Large intestine (tissue), 3 donors: ENCODE data around the gene RBMS1. TPM values are rescaled to one million over a fixed set of nuclear protein-coding genes. Genes with fewer than 3 reads are reported as not detected.
"Not testable (repeated sequence)": the region's sequence is repeated elsewhere in the genome, so short reads cannot be mapped to it uniquely, and the experiment has no call there.

Experiments
- DNase-seq, 2 donors: peaks; one replicate each; pipeline versions ENCODE4 v3.0.0 to v3.0.0-alpha.2; 2013
- H3K27ac ChIP-seq: one replicate; pipeline ENCODE4 v1.5.1; 2013; ENCODE audit warnings: low read length
- H3K27me3 ChIP-seq: 2 replicates; pipeline ENCODE4 v1.6.1; 2013; ENCODE audit warnings: low read length; ENCODE audit not compliant: control insufficient read depth, insufficient read depth
- H3K36me3 ChIP-seq: 2 replicates; pipeline ENCODE4 v1.6.1; 2013; ENCODE audit warnings: low read length; ENCODE audit not compliant: control insufficient read depth, insufficient read depth
- H3K4me1 ChIP-seq: one replicate; pipeline ENCODE4 v1.6.1; 2013; ENCODE audit warnings: low read length; ENCODE audit not compliant: control insufficient read depth, insufficient read depth
- H3K4me3 ChIP-seq: one replicate; pipeline ENCODE4 v1.5.1; 2013; ENCODE audit warnings: low read length
- H3K9me3 ChIP-seq: one replicate; pipeline ENCODE4 v1.6.1; 2013; ENCODE audit warnings: mild to moderate bottlenecking, low read depth, low read length, moderate library complexity; ENCODE audit not compliant: control insufficient read depth
- WGBS: methylation state at CpG from one replicate; pipeline ENCODE4 v1.1.5; 2013; ENCODE audit warnings: low lambda C conversion rate; ENCODE audit not compliant: insufficient coverage; 5-methylcytosine and 5-hydroxymethylcytosine counted together
- polyA plus RNA-seq: library from polyadenylated mRNA; unstranded; fragments of 120-200 nt; gene quantifications from one replicate; pipeline ENCODE4 v1.2.1, GENCODE V29; 2013

RBMS1 gene
- polyA plus RNA-seq, 1 donor, result 46.6 TPM

DNA sequence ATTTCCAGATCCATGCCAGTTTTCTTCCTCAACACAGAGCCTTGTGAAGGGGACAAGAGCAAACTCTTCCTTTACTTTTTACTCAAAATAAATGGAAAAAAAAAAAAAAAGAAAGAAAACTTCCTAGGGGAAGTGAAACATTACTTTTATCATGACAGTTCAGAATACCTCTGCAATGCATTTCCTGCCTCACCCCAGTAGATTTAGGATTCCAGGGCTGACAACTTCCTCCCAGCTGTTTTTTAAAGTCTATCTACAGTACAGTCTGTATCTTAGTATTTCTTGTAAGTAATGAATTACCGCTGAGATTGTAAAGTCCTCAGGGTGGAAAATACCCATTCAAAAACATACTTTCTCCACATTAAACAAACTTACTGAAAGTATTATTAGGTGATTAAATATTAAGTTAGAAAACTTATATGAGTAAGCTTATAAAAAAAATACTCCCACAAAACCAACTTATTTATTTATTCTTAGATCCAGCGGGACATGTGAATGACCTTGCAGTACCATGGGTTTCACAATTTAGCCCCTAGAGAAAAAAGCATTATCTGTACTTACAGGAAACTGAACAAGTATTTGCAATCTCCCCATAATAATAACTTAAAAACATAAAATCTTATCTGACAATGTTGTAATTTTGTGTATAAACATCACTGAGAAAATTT is 117.7 kb downstream of the RBMS1 start:
- Histone ChIP-seq H3K9me3 (no peaks in the 10 kb centered on the region), H3K27ac (no peak overlapping the region), H3K4me3 (no peak overlapping the region), H3K27me3 (no peaks in the 10 kb centered on the region), H3K4me1 (no peaks in the 10 kb centered on the region), H3K36me3 (no peaks in the 10 kb centered on the region)
- DNase-seq, result no peak
- 67% methylated on average over 1 of the region's 2 CpGs for WGBS

DNA sequence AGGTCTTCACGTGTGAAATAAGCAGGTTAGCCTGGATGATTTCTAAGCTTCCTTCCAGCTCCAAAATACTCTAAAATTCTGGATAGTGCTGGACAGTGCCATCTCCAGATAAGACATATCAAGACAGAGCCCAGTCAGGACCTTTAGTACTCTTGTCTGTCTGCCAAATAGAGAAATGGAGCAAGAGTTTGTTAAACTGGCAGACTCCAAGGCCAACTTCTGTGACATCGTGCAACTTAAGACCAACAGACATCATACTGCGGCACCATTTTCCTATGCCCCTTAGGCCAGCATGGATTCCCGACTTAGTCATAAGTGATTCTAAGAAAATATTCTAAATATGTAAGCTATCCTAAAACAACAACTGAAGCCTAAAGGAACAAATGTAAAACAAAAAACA is 118.6 kb downstream of the RBMS1 start:
- Histone ChIP-seq H3K27me3 (no peaks in the 10 kb centered on the region), H3K4me3 (no peak overlapping the region), H3K27ac (no peak overlapping the region), H3K36me3 (no peaks in the 10 kb centered on the region), H3K9me3 (no peaks in the 10 kb centered on the region), H3K4me1 (no peaks in the 10 kb centered on the region)
- no peak for DNase-seq
- no CpG with 5 or more reads among the region's 4 CpGs for WGBS

DNA sequence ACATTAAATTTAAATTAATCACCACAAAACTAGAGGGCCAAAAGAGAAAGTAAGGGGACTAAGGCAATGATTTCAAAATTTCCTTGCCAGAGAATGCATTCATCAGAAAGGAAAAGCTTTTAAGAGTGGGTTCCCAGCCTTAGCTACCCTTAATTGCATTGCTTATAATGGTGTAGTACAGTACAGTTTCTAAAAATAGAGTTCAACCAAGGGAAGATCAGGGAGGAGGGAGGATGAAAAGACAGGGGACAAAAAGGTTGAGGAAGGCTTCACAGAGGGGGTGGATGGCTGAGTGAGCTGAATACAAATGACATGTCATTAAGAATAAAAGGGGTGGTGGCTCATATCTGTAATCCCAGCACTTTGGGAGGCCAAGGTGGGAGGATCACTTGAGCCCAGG is 119.9 kb downstream of the RBMS1 start:
- H3K27ac ChIP-seq, result no peak overlapping the region
- no peaks in the 10 kb centered on the region for H3K36me3 ChIP-seq
- no peaks in the 10 kb centered on the region for H3K4me1 ChIP-seq
- no peak overlapping the region for H3K4me3 ChIP-seq
- no peak for DNase-seq
- H3K27me3 ChIP-seq, result no peaks in the 10 kb centered on the region
- no peaks in the 10 kb centered on the region for H3K9me3 ChIP-seq

DNA sequence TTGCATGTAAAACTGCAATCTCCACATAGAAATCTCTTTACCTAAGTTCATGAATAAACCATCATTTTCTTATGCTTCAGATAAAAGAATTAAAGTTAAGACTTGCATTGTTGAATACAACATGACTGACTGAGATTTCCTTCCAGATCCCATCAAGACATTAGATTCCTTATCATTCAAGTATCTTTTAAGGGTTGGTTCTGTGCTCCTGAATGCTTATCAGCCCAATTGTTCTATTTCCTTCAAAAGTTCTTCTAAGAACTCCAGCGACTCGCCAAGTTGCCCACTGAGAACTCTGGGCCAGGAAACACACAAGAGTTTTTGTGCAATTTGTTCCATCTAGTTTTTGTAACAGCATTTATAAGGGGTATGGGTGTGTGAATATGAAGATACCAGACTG is 120.3 kb downstream of the RBMS1 start:
- Histone ChIP-seq H3K9me3 (no peaks in the 10 kb centered on the region), H3K4me1 (no peaks in the 10 kb centered on the region), H3K27me3 (no peaks in the 10 kb centered on the region), H3K4me3 (no peak overlapping the region), H3K36me3 (no peaks in the 10 kb centered on the region), H3K27ac (no peak overlapping the region)
- no CpG with 5 or more reads among the region's 2 CpGs for WGBS
- DNase-seq, result no peak

GRCh38 chr2:160372585-160372984 is 121.0 kb downstream of the RBMS1 start:
- no peaks in the 10 kb centered on the region for H3K4me1 ChIP-seq
- no peak overlapping the region for H3K27ac ChIP-seq

DNA sequence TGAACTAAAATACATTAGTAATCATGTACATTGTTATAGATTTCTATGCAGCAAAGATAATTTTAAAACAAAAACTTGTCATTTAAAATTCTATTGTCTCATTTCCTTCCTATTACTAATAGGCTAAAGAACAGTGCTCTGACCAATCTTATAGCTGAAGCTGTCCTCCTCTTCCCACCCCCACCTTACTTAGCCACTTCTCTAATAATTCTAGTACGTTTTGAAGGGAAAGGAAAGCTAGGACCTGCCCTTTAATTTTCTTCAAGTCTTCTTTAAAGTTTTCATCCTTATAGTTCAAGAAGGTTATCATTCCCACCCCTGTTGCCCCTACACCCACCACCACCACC is 121.6 kb downstream of the RBMS1 start:
- Histone ChIP-seq H3K4me3 (no peak overlapping the region), H3K27me3 (no peaks in the 10 kb centered on the region), H3K9me3 (no peaks in the 10 kb centered on the region), H3K27ac (no peak overlapping the region), H3K4me1 (no peaks in the 10 kb centered on the region), H3K36me3 (no peaks in the 10 kb centered on the region)
- no peak for DNase-seq
- no CpG with 5 or more reads among the region's 1 CpG for WGBS

More at GRCh38 chr2:160372585-160372984, 121.0 kb downstream of the RBMS1 start:
- DNase-seq, result no peak
- no peaks in the 10 kb centered on the region for H3K36me3 ChIP-seq
- no peaks in the 10 kb centered on the region for H3K9me3 ChIP-seq
- H3K27me3 ChIP-seq, result no peaks in the 10 kb centered on the region
- H3K4me3 ChIP-seq, result no peak overlapping the region

- Histone ChIP-seq H3K9me3 (no peaks in the 10 kb centered on the region), H3K36me3 (peaks cover 3% of the 10 kb centered on the region), H3K4me3 (no peak overlapping the region), H3K27me3 (no peaks in the 10 kb centered on the region), H3K4me1 (no peaks in the 10 kb centered on the region), H3K27ac (no peak overlapping the region)
- no peak for DNase-seq
- WGBS, result no CpG with 5 or more reads among the region's 8 CpGs
Observed at GRCh38 chr2:160371251-160372009, 122.2 kb downstream of the RBMS1 start.

DNA sequence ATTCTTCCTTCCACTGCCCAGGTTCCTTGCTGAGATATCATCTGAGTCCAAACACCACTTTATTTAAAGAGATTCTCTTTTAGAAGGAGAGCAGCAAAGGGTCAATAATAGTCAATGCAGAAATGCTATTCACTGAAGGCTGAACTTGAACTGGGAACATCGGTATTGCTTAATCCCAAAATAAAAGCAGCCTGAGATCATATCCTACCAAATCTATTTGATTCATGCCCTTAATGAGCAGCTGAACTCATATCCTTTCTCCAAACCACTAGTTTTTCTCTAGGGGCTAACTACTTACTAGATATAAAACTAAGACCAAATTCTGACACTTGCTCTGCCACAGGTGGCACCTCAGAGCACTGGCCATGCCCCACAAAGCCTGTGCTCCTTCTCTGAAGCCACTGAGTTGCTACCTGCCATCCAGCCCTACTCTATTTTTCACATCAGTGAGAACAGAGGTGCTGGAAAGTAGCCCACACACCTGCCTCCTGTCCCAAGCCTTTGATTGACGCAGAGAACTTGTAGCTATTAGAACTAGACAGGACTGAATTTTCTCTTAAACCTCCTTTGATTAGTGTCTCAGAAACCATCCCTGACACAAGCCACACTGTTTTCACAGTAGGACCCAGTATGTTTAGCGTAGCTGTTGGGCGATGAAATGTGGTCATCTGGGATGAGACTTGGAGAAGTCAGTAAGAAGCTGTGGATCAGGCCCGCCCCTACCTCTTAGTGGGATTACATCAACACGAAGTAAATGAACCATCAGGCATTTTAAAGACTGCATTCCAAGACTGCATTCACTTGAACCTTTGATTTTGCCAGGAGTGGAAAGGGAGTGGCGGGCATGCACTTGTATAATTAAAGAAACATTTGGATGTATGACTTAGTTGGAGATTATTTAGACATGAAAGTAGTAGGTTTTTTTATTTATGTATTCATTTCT is 124.3 kb downstream of the RBMS1 start:
- no peak overlapping the region for H3K27ac ChIP-seq

DNA sequence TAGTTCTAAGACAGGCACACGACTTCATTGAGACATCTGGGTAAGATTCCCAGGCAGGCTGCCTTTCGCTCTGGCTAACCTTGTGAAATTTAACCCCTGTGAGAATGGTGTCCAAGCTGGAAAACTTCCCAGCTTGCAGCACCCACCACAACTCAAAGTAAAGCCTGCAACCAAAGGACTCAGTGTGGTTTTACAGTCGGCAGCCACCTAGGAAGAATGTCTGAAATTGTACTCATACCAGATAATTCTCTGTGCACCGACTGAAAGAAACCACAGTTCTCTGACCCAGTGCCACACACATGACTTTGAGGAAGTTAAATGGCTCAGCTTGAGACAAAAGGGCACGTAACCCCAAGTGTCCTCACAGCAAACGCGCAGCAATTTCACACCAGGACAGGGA is 125.7 kb downstream of the RBMS1 start:
- Histone ChIP-seq H3K27ac (no peak overlapping the region), H3K4me1 (peaks cover 5% of the 10 kb centered on the region), H3K9me3 (no peaks in the 10 kb centered on the region), H3K27me3 (no peaks in the 10 kb centered on the region), H3K36me3 (peaks cover 3% of the 10 kb centered on the region), H3K4me3 (no peak overlapping the region)
- no CpG with 5 or more reads among the region's 7 CpGs for WGBS
- no peak for DNase-seq

More for the DNA sequence above, 124.3 kb downstream of the RBMS1 start:
- no CpG with 5 or more reads among the region's 7 CpGs for WGBS
- Histone ChIP-seq H3K9me3 (no peaks in the 10 kb centered on the region), H3K4me3 (no peak overlapping the region), H3K36me3 (peaks cover 3% of the 10 kb centered on the region), H3K27me3 (no peaks in the 10 kb centered on the region), H3K4me1 (peaks cover 4% of the 10 kb centered on the region)
- DNase-seq, result no peak

DNA sequence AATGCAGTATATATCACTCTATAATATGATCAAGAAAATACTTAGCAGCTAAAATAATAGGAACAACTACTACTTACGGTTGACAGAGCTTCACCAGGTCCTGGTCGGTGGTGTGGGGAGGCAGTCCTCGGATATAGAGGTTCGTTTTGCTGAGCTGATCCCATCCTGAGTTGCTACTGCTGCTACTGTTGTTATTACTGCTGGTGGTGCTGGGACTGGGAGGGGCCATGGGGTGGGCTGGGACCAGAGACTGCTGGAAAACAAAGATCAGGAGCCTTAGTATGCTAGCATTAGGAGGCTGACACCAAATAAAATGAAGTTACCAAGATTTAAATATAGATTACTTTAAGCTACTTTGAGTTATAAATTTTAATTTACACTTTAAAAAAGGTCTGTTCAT is 126.5 kb downstream of the RBMS1 start:
- H3K27ac ChIP-seq, H3K27me3 ChIP-seq, H3K4me1 ChIP-seq: not testable (repeated sequence)

More for the DNA sequence above, 126.5 kb downstream of the RBMS1 start:
- DNase-seq, H3K4me3 ChIP-seq, H3K9me3 ChIP-seq, H3K36me3 ChIP-seq: not testable (repeated sequence)
- WGBS, result no CpG with 5 or more reads among the region's 4 CpGs
